ENCODE measurements around the gene CELF2.
"Not testable (repeated sequence)": the region's sequence is repeated elsewhere in the genome, so short reads cannot be mapped to it uniquely, and the experiment has no call there.

CELF2 gene

GRCh38 chr10:11338160-11338844 is 320.6 kb downstream of the CELF2 start:
- DNase-seq (ENCODE audit: low spot score in 2 of 2): no peak

DNA sequence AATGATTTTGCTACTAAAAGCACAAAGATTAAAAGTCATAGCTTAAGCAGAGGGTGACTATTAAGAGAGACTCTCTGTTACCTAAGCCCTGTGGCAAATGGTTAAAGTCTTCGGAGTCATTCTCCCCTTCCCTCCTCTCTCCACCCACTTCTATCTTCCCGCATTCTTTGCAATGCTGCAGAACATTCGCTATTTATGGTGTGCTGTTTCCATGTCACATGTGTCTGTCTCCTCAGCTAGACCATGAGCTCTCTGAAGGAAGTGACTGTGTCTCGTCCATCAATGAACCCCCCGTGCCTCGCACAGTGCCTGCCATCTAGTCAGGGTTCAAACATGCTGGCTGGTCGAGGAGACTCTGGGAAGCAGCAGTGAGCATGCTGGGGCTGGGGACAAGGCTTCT is 321.3 kb downstream of the CELF2 start:
- DNase-seq (ENCODE audit: low spot score in 2 of 2): no peak
- H3K9me3 Mint-ChIP-seq: no peaks in the 10 kb centered on the region

More at GRCh38 chr10:11338160-11338844, 320.6 kb downstream of the CELF2 start:
- H3K4me3 Mint-ChIP-seq: no peak overlapping the region
- peak overlapping the region; percentile 88 for H3K27ac Mint-ChIP-seq
- H3K9me3 Mint-ChIP-seq: no peaks in the 10 kb centered on the region
- peak; percentile 27 for ATAC-seq
- peaks cover 40% of the 10 kb centered on the region for H3K36me3 Mint-ChIP-seq
- H3K4me1 Mint-ChIP-seq: peaks cover 14% of the 10 kb centered on the region

DNA sequence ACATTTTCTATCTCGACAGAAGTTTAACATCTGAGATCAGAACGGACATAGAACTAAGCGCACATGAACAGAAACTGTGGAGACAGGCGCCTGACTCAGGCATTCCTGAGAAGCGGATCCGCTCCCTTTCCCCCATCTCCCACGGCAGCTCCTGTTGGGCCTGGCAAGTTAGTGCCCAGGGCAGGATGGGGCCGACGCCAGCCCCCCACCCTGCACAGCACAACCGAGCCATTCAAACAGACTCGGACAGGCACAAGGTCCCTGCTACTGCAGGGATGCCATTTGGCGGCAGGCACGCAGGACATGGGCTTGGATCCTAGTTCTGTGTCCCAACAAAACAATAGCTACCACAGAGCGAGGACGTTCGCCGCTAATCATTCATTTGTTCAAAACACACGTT is 322.0 kb downstream of the CELF2 start:
- Mint-ChIP-seq H3K9me3 (no peaks in the 10 kb centered on the region), H3K36me3 (peaks cover 40% of the 10 kb centered on the region), H3K27ac (peak overlapping the region; percentile 67), H3K4me3 (no peak overlapping the region), H3K4me1 (peaks cover 7% of the 10 kb centered on the region)
- ATAC-seq: no peak
- no peak for DNase-seq (ENCODE audit: low spot score in 2 of 2)

More for the DNA sequence above, 321.3 kb downstream of the CELF2 start:
- Mint-ChIP-seq H3K27ac (peak overlapping the region; percentile 88), H3K36me3 (peaks cover 40% of the 10 kb centered on the region), H3K4me1 (peaks cover 14% of the 10 kb centered on the region), H3K4me3 (no peak overlapping the region)
- no peak for ATAC-seq

GRCh38 chr10:11341283-11341960 is 323.8 kb downstream of the CELF2 start:
- Mint-ChIP-seq H3K4me3 (no peak overlapping the region), H3K36me3 (peaks cover 40% of the 10 kb centered on the region), H3K27ac (no peak overlapping the region), H3K4me1 (no peaks in the 10 kb centered on the region), H3K9me3 (no peaks in the 10 kb centered on the region)
- ATAC-seq: no peak
- DNase-seq (ENCODE audit: low spot score in 2 of 2): no peak

DNA sequence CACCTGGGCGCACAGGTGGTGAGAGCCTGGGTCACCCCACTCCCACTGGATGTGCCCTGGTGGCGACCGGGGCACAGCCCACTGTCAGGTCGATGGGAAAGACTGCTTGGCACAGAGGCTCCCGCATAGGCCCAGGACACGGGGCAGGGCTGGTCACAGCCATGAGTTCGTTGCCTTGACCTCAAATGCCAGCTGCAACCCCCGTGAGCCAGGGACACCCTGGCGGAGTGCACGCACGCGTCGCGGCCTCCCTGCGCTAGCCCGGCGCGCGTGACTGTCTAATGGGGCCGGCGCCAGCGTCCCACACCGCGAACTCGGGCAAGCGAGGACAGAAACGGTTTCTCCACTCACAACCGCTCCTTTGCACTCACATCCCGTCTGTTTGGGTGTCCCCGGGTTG is 326.4 kb downstream of the CELF2 start:
- Mint-ChIP-seq H3K36me3 (peaks cover 14% of the 10 kb centered on the region), H3K4me1 (no peaks in the 10 kb centered on the region)
- no peak for ATAC-seq

DNA sequence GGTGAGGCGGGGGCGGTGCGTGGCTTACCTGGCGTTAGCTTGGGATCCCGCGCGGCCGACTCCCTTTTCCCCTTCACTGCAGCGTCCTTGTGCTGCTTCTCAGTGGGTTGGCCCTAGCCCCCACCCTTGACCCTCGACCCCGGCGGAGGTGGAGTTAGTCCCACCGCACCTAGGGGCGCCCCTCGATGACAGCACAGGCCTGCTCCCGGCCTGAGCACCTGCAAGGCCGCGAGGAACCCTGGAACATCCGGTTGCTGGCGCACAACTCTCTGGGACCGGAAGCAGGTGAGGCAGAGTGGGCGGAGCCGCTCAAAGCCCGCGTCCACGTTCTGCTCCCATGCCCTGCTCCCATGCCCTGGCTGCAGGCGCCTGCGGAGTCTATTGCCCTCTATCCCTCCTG is 326.9 kb downstream of the CELF2 start:
- no peak overlapping the region for H3K4me3 Mint-ChIP-seq
- H3K36me3 Mint-ChIP-seq: peaks cover 10% of the 10 kb centered on the region
- no peaks in the 10 kb centered on the region for H3K4me1 Mint-ChIP-seq
- DNase-seq (ENCODE audit: low spot score in 2 of 2) (no peak), ATAC-seq (no peak)
- no peaks in the 10 kb centered on the region for H3K9me3 Mint-ChIP-seq
- peak overlapping the region; percentile 15 for H3K27ac Mint-ChIP-seq

More for the DNA sequence above, 326.4 kb downstream of the CELF2 start:
- Mint-ChIP-seq H3K9me3 (no peaks in the 10 kb centered on the region), H3K4me3 (no peak overlapping the region), H3K27ac (no peak overlapping the region)
- DNase-seq (ENCODE audit: low spot score in 2 of 2): no peak

DNA sequence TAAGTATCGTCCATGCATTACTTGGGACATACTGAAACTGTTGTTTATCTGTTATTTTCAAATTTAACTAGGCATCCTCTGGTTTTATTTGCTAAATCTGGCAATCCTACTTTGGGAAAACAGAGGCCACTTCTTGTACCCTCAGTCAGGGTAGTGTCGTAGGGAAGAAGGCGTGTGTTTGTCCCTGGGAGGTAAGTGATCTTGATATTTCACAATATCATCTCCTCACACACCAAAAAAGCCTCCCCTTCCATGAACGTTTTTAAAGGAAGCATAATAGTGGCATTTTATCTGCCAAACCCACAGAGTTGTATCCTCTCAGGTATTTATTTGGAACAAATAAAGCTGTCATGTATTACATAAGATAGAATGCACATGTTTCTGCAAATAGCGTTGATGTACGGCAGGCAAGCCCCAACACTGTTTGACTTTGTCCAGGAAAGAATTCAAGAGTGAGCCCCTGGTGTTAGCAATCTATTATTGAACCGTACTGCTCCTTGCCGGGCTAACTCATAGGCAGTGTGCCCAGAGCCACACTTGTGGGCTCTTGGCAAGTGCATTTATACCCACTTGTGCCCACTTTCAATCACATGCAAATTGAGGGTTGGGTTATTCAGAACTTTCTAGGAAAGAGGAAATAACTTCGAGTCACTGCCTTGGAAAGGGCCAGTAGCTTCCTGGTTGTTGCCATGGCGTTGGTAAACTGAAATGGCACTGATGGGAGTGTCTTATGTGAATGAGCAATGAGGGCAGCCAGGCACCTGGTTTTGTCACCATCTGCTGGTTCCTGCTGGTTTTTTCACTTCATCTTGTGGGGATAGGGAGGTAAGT is 327.8 kb downstream of the CELF2 start:
- no peak overlapping the region for H3K4me3 Mint-ChIP-seq
- DNase-seq (ENCODE audit: low spot score in 2 of 2): no peak
- no peaks in the 10 kb centered on the region for H3K4me1 Mint-ChIP-seq

DNA sequence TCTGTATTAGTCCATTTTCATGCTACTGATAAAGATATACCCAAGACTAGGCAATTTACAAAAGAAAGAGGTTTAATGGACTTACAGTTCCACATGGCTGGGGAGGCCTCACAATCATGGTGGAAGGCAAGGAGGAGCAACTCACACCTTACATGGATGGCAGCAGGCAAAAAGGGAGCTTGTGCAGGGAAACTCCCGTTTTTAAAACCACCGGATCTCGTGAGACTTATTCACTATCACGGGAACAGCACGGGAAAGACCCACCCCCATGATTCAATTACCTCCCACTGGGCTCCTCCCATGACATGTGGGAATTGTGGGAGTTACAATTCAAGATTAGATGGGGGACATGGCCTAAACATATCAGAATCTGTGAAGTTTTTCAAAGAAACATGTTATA is 329.9 kb downstream of the CELF2 start:
- not testable (repeated sequence) for ATAC-seq, H3K36me3 Mint-ChIP-seq

More for the DNA sequence above, 327.8 kb downstream of the CELF2 start:
- H3K27ac Mint-ChIP-seq: peak overlapping the region; percentile 15
- peak; percentile 44 for ATAC-seq
- H3K36me3 Mint-ChIP-seq: peaks cover 5% of the 10 kb centered on the region
- H3K9me3 Mint-ChIP-seq: no peaks in the 10 kb centered on the region

DNA sequence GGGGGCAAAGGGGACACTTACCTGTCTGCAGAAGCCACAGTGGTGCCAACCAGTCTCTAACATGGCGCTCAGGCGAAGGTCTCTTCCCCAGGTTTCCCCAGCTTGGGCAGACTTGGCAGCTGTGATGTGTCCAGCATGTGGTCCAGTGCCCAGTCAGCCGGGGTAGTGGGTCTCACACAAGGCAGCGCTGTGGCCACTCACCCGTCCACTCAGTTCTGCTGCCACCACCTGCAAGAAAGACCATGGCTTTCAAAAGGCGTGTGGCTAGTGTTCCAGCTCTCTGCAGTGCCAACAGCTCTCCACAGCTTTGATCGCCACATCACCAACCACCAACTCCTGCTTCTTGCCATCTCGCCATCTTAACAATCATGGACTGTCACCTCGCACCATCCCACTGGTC is 334.1 kb downstream of the CELF2 start:
- no peak overlapping the region for H3K4me3 Mint-ChIP-seq
- no peak for ATAC-seq
- H3K9me3 Mint-ChIP-seq: no peaks in the 10 kb centered on the region
- no peaks in the 10 kb centered on the region for H3K4me1 Mint-ChIP-seq
- no peak overlapping the region for H3K27ac Mint-ChIP-seq
- no peaks in the 10 kb centered on the region for H3K36me3 Mint-ChIP-seq
- DNase-seq (ENCODE audit: low spot score in 2 of 2): no peak

More for the DNA sequence above, 329.9 kb downstream of the CELF2 start:
- DNase-seq (ENCODE audit: low spot score in 2 of 2); H3K4me3 Mint-ChIP-seq; H3K9me3 Mint-ChIP-seq; H3K4me1 Mint-ChIP-seq; H3K27ac Mint-ChIP-seq: not testable (repeated sequence)

DNA sequence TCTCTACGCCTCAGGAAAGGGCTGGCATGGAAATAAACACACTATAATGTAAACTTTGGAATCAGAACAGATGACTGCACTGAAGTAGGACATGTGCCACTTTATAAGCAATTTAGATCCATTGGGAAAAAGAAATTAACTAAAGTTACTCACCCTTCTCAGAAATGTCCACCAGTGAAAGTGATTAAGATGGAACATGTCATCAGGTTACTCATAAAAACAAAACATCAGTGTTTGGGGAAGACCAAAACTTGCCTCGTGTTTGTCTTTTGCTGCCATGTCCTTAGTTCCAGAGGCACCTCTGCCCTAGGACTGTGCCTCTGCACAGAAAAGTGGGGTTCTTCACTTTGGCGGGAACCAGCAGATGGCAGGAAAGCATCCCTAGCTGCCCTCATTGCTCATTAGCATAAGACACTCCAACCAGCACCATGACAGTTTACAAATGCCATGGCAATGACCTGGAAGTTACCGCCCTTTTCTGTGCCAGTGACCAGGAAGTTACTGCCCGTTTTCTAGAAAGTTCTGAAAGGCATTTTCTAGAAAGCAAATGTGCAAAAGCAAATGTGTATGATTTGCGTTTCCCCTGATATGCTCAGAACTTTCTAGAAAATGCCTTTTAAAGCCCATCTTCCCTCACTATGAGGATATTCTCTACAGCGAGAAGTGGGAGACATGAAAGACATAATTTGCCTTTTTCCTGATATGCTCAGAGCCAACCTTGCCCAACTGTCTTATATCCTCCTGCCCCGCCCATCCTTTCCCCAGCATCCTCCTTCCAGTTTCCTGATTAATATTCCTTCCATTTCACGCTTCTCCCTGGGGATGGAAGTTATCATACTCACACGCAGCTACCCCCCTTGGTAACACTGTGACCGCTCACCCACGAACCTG is 335.6 kb downstream of the CELF2 start:
- no peaks in the 10 kb centered on the region for H3K4me1 Mint-ChIP-seq
- no peak for DNase-seq (ENCODE audit: low spot score in 2 of 2)
- H3K9me3 Mint-ChIP-seq: no peaks in the 10 kb centered on the region
- H3K36me3 Mint-ChIP-seq: no peaks in the 10 kb centered on the region
- no peak for ATAC-seq
- no peak overlapping the region for H3K27ac Mint-ChIP-seq
- H3K4me3 Mint-ChIP-seq: no peak overlapping the region

DNA sequence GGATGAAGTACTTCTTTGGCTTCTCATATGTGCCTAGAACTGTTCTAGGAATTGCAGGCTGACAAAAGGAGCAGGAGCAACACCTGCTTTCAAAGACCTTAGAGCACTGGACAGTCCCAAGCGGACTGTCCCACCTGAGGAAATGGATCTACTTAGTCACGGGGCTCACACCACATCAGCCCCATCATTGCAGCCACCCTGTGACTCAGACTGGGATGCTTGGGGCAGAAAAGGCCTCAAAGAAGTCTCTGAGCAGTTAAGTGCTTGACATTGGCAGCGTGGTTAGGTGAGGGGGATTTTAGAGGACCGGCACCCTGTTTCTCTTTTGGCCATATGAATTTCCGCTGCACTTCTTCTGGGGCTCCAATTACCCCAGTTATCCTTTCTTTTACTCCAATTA is 337.2 kb downstream of the CELF2 start:
- ATAC-seq (peak; percentile 58), DNase-seq (ENCODE audit: low spot score in 2 of 2) (no peak)
- no peaks in the 10 kb centered on the region for H3K36me3 Mint-ChIP-seq
- no peaks in the 10 kb centered on the region for H3K9me3 Mint-ChIP-seq
- no peak overlapping the region for H3K27ac Mint-ChIP-seq
- H3K4me1 Mint-ChIP-seq: no peaks in the 10 kb centered on the region
- H3K4me3 Mint-ChIP-seq: no peak overlapping the region

DNA sequence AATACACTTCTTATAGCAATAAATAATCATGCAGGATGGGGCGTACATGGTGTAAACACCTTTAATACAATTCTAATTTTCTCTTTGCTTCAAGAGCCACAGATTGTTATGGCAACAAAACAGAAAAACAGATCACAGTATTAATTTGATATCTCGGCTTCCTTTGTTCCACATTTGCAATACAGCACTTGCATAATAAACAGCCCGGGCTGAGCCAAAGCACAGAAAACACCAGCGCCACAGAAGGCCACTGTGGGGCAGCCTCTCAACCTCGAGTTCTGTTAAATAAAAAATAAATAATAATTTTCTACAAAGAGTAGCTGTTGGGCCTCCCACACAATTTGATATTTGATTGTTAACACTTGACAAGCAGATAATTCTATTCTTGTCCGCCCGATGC is 337.9 kb downstream of the CELF2 start:
- H3K36me3 Mint-ChIP-seq: no peaks in the 10 kb centered on the region
- no peaks in the 10 kb centered on the region for H3K4me1 Mint-ChIP-seq
- no peak overlapping the region for H3K4me3 Mint-ChIP-seq
- ATAC-seq: no peak
- H3K27ac Mint-ChIP-seq: no peak overlapping the region
- DNase-seq (ENCODE audit: low spot score in 2 of 2): no peak
- no peaks in the 10 kb centered on the region for H3K9me3 Mint-ChIP-seq

- DNase-seq (ENCODE audit: low spot score in 2 of 2) (no peak), ATAC-seq (no peak)
- Mint-ChIP-seq H3K36me3 (no peaks in the 10 kb centered on the region), H3K27ac (no peak overlapping the region), H3K9me3 (no peaks in the 10 kb centered on the region), H3K4me1 (no peaks in the 10 kb centered on the region), H3K4me3 (no peak overlapping the region)
Measured at GRCh38 chr10:11357439-11357838, 339.8 kb downstream of the CELF2 start.

- no peaks in the 10 kb centered on the region for H3K4me1 Mint-ChIP-seq
- ATAC-seq (no peak), DNase-seq (ENCODE audit: low spot score in 2 of 2) (no peak)
- no peak overlapping the region for H3K4me3 Mint-ChIP-seq
- no peak overlapping the region for H3K27ac Mint-ChIP-seq
- H3K36me3 Mint-ChIP-seq: no peaks in the 10 kb centered on the region
- H3K9me3 Mint-ChIP-seq: no peaks in the 10 kb centered on the region
Measured at GRCh38 chr10:11358011-11358410, 340.3 kb downstream of the CELF2 start.
